ENCODE data around the gene CDK14.

- TF ChIP-seq CTCF (IDR thresholded peaks at IDR 0.05) (no peak), POLR2A (IDR thresholded peaks at IDR 0.05) (no peak)
These were observed 160.2 kb downstream of the CDK14 start for GRCh38 chr7:90756366-90756765.
